H1 (cell line): ENCODE data around the gene PCBP2.

Source experiments
- CBX5 ChIP-seq: fragments of 300-800, 300-1000 bp; sonication (generic); IDR thresholded peaks from 2 replicates; pipeline ENCODE4 v1.7.1; 2016; ENCODE audit warnings: antibody characterized with exemption, low read length, low read depth
- HDAC6 ChIP-seq: IDR thresholded peaks from one replicate; pipeline ENCODE4 v1.7.1; 2012; ENCODE audit warnings: low read depth, mild to moderate bottlenecking, inconsistent platforms, low read length, moderate library complexity
- NRF1 ChIP-seq: IDR thresholded peaks from 2 replicates; pipeline ENCODE4 v1.6.1; 2011; ENCODE audit warnings: mild to moderate bottlenecking, low read depth, low read length, improper control_type of control experiment
- POLR2AphosphoS5 ChIP-seq: IDR thresholded peaks from 2 replicates; pipeline ENCODE4 v1.6.1; 2011; ENCODE audit warnings: low read depth, low read length
- TEAD4 ChIP-seq: IDR thresholded peaks from 2 replicates; pipeline ENCODE4 v1.6.1; 2012; ENCODE audit warnings: low read depth, low read length, inconsistent platforms, mixed read lengths
- YY1 ChIP-seq: IDR thresholded peaks from 2 replicates; pipeline ENCODE4 v1.6.1; 2011; ENCODE audit warnings: low read depth, mild to moderate bottlenecking, low read length
- ZNF274 ChIP-seq: IDR thresholded peaks from 2 replicates; pipeline ENCODE4 v1.7.0; 2012; ENCODE audit warnings: low read length, borderline replicate concordance; ENCODE audit errors: extremely low read depth
- TF ChIP-seq, protein P1 (sequence below), 3 experiments: IDR thresholded peaks; 1 replicate in 2 of 3; 2 replicates in 1 of 3; pipeline versions ENCODE4 v1.5.1 to v1.6.1; 2011; ENCODE audit warnings: low read length in 3 of 3, mild to moderate bottlenecking in 3 of 3, inconsistent platforms in 2 of 3, low read depth in 1 of 3, moderate library complexity in 1 of 3; ENCODE audit not compliant: insufficient read depth in 1 of 3; ENCODE audit errors: control extremely low read depth in 1 of 3
- TF ChIP-seq, protein P2 (sequence below): IDR thresholded peaks from 2 replicates; pipeline ENCODE4 v1.6.1; 2012; ENCODE audit warnings: low read length, inconsistent platforms

DNA sequence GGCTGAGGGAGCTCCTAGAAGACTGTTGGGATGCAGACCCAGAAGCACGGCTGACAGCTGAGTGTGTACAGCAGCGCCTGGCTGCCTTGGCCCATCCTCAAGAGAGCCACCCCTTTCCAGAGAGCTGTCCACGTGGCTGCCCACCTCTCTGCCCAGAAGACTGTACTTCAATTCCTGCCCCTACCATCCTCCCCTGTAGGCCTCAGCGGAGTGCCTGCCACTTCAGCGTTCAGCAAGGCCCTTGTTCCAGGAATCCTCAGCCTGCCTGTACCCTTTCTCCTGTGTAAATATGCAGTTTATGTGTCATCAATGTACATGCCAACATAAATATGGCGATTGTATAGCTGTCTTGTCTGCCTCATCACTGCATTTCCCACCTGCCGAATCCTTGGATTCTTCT lies 20.7 kb upstream of the PCBP2 start:
- TF ChIP-seq, protein P1, sequence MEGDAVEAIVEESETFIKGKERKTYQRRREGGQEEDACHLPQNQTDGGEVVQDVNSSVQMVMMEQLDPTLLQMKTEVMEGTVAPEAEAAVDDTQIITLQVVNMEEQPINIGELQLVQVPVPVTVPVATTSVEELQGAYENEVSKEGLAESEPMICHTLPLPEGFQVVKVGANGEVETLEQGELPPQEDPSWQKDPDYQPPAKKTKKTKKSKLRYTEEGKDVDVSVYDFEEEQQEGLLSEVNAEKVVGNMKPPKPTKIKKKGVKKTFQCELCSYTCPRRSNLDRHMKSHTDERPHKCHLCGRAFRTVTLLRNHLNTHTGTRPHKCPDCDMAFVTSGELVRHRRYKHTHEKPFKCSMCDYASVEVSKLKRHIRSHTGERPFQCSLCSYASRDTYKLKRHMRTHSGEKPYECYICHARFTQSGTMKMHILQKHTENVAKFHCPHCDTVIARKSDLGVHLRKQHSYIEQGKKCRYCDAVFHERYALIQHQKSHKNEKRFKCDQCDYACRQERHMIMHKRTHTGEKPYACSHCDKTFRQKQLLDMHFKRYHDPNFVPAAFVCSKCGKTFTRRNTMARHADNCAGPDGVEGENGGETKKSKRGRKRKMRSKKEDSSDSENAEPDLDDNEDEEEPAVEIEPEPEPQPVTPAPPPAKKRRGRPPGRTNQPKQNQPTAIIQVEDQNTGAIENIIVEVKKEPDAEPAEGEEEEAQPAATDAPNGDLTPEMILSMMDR (IDR thresholded peaks at IDR 0.05; ENCODE audit: control extremely low read depth in 1 of 3, insufficient read depth in 1 of 3, low read depth in 1 of 3, low read length in 3 of 3) = no peak
- TF ChIP-seq CBX5 = no peak
- no peak for TF ChIP-seq ZNF274
- TF ChIP-seq POLR2AphosphoS5 = no peak
- TF ChIP-seq YY1 = no peak
- TF ChIP-seq NRF1 = no peak
- no peak for TF ChIP-seq TEAD4
- TF ChIP-seq HDAC6 = no peak
- TF ChIP-seq, protein P2, sequence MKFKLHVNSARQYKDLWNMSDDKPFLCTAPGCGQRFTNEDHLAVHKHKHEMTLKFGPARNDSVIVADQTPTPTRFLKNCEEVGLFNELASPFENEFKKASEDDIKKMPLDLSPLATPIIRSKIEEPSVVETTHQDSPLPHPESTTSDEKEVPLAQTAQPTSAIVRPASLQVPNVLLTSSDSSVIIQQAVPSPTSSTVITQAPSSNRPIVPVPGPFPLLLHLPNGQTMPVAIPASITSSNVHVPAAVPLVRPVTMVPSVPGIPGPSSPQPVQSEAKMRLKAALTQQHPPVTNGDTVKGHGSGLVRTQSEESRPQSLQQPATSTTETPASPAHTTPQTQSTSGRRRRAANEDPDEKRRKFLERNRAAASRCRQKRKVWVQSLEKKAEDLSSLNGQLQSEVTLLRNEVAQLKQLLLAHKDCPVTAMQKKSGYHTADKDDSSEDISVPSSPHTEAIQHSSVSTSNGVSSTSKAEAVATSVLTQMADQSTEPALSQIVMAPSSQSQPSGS = no peak
